ENCODE data around the gene GABRG3. TPM values are rescaled to one million over a fixed set of nuclear protein-coding genes. Genes with fewer than 3 reads are reported as not detected.

GABRG3 gene
- total RNA-seq, 3 donors from 2014 or later (not counting 1 experiment from before 2014, with no cell fraction given) = not detected

DNA sequence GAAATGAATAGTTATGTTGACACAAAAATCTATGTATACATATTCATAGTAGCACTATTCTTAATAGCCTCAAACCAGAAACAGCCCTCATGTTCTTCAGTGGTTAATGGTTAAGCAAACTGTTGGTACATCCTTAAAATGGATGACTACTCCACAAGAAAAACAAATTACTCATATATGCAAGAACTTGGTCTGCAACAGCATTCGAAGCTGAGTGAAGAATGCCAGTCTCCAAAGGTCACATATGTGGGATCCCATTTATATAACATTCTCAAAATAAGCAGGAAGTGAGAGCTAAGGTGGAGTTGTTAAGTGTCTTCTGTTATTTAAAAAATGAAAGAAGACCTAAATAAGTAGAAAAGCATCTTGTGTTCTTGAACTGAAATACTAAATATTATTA lies 365.7 kb downstream of the GABRG3 start:
- Histone ChIP-seq H3K27me3 (ENCODE audit: control insufficient read depth, insufficient read depth, low read length) (no peaks in the 10 kb centered on the region), H3K36me3 (ENCODE audit: control insufficient read depth, insufficient read depth, low read length) (no peaks in the 10 kb centered on the region), H3K27ac (ENCODE audit: low read length) (no peak overlapping the region), H3K4me1 (ENCODE audit: control insufficient read depth, insufficient read depth, low read length) (no peaks in the 10 kb centered on the region), H3K4me3 (ENCODE audit: low read length) (no peak overlapping the region), H3K9me3 (ENCODE audit: control insufficient read depth, insufficient read depth, low read length) (no peaks in the 10 kb centered on the region)
- H3K36me3 Mint-ChIP-seq = no peaks in the 10 kb centered on the region
- no peaks in the 10 kb centered on the region for H3K4me1 Mint-ChIP-seq
- ATAC-seq (no peak), DNase-seq (no peak)
- intact Hi-C loops (cut with micrococcal nuclease) = no loop called here
- no peaks in the 10 kb centered on the region for H3K27me3 Mint-ChIP-seq (ENCODE audit: low read depth in 2 of 2)
- TF ChIP-seq CTCF (IDR thresholded peaks at IDR 0.05) = no peak
- WGBS (ENCODE audit: insufficient coverage) = 67% methylated on average over 1 of the region's 1 CpG
- H3K27ac Mint-ChIP-seq = no peak overlapping the region
- no peak overlapping the region for H3K4me3 Mint-ChIP-seq
- H3K9me3 Mint-ChIP-seq = peaks cover 5 to 7% of the 10 kb centered on the region in 2 donors

GRCh38 chr15:27339138-27339537 lies 368.2 kb downstream of the GABRG3 start:
- no peak for ATAC-seq
- no peaks in the 10 kb centered on the region for H3K4me1 ChIP-seq (ENCODE audit: control insufficient read depth, insufficient read depth, low read length)
- no peaks in the 10 kb centered on the region for H3K36me3 Mint-ChIP-seq
- DNase-seq = no peak
- no peak overlapping the region for H3K27ac ChIP-seq (ENCODE audit: low read length)
- no peak overlapping the region for H3K4me3 Mint-ChIP-seq
- H3K27ac Mint-ChIP-seq = no peak overlapping the region
- H3K9me3 Mint-ChIP-seq = peaks cover 5 to 9% of the 10 kb centered on the region in 2 donors
- 82% methylated on average over 5 of the region's 5 CpGs for WGBS (ENCODE audit: insufficient coverage)
- no peak for TF ChIP-seq CTCF (IDR thresholded peaks at IDR 0.05)
- peaks cover 7% of the 10 kb centered on the region for H3K9me3 ChIP-seq (ENCODE audit: control insufficient read depth, insufficient read depth, low read length)
- H3K27me3 Mint-ChIP-seq (ENCODE audit: low read depth in 2 of 2) = no peaks in the 10 kb centered on the region
- intact Hi-C loops (cut with micrococcal nuclease) = no loop called here
- no peaks in the 10 kb centered on the region for H3K36me3 ChIP-seq (ENCODE audit: control insufficient read depth, insufficient read depth, low read length)
- H3K27me3 ChIP-seq (ENCODE audit: control insufficient read depth, insufficient read depth, low read length) = no peaks in the 10 kb centered on the region
- H3K4me3 ChIP-seq (ENCODE audit: low read length) = no peak overlapping the region
- no peaks in the 10 kb centered on the region for H3K4me1 Mint-ChIP-seq

- intact Hi-C loops (cut with micrococcal nuclease) = no loop called here
- no peak for ATAC-seq
- Mint-ChIP-seq H3K36me3 (no peaks in the 10 kb centered on the region), H3K4me3 (no peak overlapping the region), H3K4me1 (no peaks in the 10 kb centered on the region), H3K27me3 (ENCODE audit: low read depth in 2 of 2) (no peaks in the 10 kb centered on the region), H3K9me3 (peaks cover 7 to 9% of the 10 kb centered on the region in 2 donors), H3K27ac (no peak overlapping the region)
- DNase-seq = no peak
- Histone ChIP-seq H3K4me1 (ENCODE audit: control insufficient read depth, insufficient read depth, low read length) (no peaks in the 10 kb centered on the region), H3K27me3 (ENCODE audit: control insufficient read depth, insufficient read depth, low read length) (no peaks in the 10 kb centered on the region), H3K4me3 (ENCODE audit: low read length) (no peak overlapping the region), H3K36me3 (ENCODE audit: control insufficient read depth, insufficient read depth, low read length) (no peaks in the 10 kb centered on the region), H3K9me3 (ENCODE audit: control insufficient read depth, insufficient read depth, low read length) (peaks cover 7% of the 10 kb centered on the region), H3K27ac (ENCODE audit: low read length) (no peak overlapping the region)
- no peak for TF ChIP-seq CTCF (IDR thresholded peaks at IDR 0.05)
- 58% methylated on average over 7 of the region's 7 CpGs for WGBS (ENCODE audit: insufficient coverage)
These were observed 370.9 kb downstream of the GABRG3 start for GRCh38 chr15:27341780-27342343.

DNA sequence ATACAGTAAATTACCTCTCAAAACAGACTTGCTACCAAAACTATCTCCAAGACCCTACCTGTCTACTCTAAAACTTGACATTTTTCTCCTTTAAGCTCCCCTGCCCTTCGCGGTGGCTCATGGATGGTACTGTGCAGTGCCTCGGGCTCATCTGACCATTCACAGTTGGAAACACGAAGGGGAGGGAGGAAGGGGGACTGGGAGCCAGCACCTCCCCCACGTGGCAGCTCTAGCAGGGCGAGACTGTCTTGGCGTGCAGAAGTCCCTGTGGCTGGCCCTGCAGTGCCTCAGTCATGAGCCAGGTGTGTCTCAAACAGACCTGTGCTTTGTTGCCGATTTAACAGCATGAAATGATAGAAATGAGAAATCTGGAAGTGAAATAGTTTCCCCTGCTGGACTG lies 372.0 kb downstream of the GABRG3 start:
- intact Hi-C loops (cut with micrococcal nuclease) = no loop called here
- H3K4me1 Mint-ChIP-seq = no peaks in the 10 kb centered on the region
- H3K27me3 Mint-ChIP-seq (ENCODE audit: low read depth in 2 of 2) = no peaks in the 10 kb centered on the region
- Histone ChIP-seq H3K27ac (ENCODE audit: low read length) (no peak overlapping the region), H3K36me3 (ENCODE audit: control insufficient read depth, insufficient read depth, low read length) (no peaks in the 10 kb centered on the region), H3K9me3 (ENCODE audit: control insufficient read depth, insufficient read depth, low read length) (peaks cover 7% of the 10 kb centered on the region), H3K27me3 (ENCODE audit: control insufficient read depth, insufficient read depth, low read length) (no peaks in the 10 kb centered on the region), H3K4me3 (ENCODE audit: low read length) (no peak overlapping the region), H3K4me1 (ENCODE audit: control insufficient read depth, insufficient read depth, low read length) (no peaks in the 10 kb centered on the region)
- ATAC-seq = no peak
- no peak for TF ChIP-seq CTCF (IDR thresholded peaks at IDR 0.05)
- H3K9me3 Mint-ChIP-seq = peaks cover 4 to 6% of the 10 kb centered on the region in 2 donors
- no peak for DNase-seq
- H3K27ac Mint-ChIP-seq = no peak overlapping the region
- no peak overlapping the region for H3K4me3 Mint-ChIP-seq
- 71% methylated on average over 8 of the region's 8 CpGs for WGBS (ENCODE audit: insufficient coverage)
- H3K36me3 Mint-ChIP-seq = no peaks in the 10 kb centered on the region
